Measurements from ENCODE around the gene DYRK4. TPM values are rescaled to one million over a fixed set of nuclear protein-coding genes. Genes with fewer than 3 reads are reported as not detected.
A peak's percentile ranks its signal among the peaks of the same experiment; 100 is the strongest.
"Not testable (repeated sequence)": the region's sequence is repeated elsewhere in the genome, so short reads cannot be mapped to it uniquely, and the experiment has no call there.

The DYRK4 gene
- 28.3 TPM for polyA plus RNA-seq (2013, experiment 1 of 2)
- polyA plus RNA-seq (2013, experiment 2 of 2) = 24.1 TPM

DNA sequence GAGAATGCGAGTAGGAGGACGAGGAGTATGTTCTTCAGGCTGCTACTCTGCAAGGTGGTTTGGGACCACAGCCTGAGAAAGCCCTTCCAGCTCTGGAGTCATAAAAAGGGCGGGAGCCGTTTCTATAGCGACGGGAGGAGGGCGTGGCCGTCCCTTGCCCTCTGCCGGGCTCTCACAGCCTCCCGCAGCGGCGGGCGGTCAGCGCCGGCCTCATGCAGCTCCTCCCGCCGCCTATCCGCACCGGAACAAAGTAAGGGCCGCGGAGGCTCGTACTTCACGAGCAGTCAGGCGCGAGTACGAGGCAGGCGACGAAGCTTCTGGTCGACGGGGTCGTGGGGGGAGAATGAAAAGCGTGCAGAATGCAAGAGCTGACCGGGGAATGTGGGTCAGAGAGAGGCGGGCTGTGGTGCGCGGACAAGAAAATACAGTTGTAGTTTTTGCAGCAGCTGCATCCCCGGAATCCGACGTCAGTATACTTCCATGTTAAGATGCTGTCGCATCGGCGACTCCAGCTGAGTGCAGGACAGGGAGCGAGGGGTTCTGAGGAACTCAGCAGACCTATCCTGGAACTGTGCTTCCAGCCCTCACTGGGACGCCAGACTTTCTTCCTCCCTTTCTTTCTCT lies at the start of gene DYRK4:
Gene DYRK4, plus strand, starts transcription at position 175 of the 624 bp plus-strand sequence. Its CDS starts 38 bp downstream, at position 213.
- peak within 1 kb of the TSS; percentile 60 for H2BK15ac ChIP-seq (ENCODE audit: low read length)
- no peaks in the 10 kb centered on the region for H3K79me1 ChIP-seq (ENCODE audit: low read depth, low read length)
- H3K4me1 ChIP-seq (ENCODE audit: control insufficient read depth in 2 of 2, insufficient read depth in 1 of 2, low read depth in 1 of 2, low read length in 2 of 2) = peaks cover 6 to 10% of the 10 kb centered on the region in 2 donors
- peaks cover 0 to 8% of the 10 kb centered on the region in 2 donors for H3K9me3 ChIP-seq (replicated peaks in 1 of 2; ENCODE audit: control insufficient read depth in 2 of 2, insufficient read depth in 1 of 2, low read depth in 1 of 2, low read length in 2 of 2)
- peaks cover 0 to 2% (median 0%) of the 10 kb centered on the region in 3 experiments for H3K27me3 ChIP-seq (ENCODE audit: control insufficient read depth in 3 of 3, insufficient read depth in 3 of 3, low read depth in 1 of 3, low read length in 3 of 3)
- peak within 1 kb of the TSS in 1 of 2 donors; percentile 31 for H3K4me3 ChIP-seq (ENCODE audit: low read length in 2 of 2)
- H2BK120ac ChIP-seq (ENCODE audit: low read depth, low read length) = peak within 1 kb of the TSS; percentile 10
- H3K4ac ChIP-seq (ENCODE audit: low read length) = no peak within 1 kb of the TSS
- peak within 1 kb of the TSS; percentile 87 for H3K18ac ChIP-seq (ENCODE audit: low read length)
- H4K8ac ChIP-seq (ENCODE audit: low read depth, low read length) = peak within 1 kb of the TSS; percentile 75
- H2BK12ac ChIP-seq (ENCODE audit: low read length) = peak within 1 kb of the TSS; percentile 51
- no peak within 1 kb of the TSS for H4K91ac ChIP-seq (ENCODE audit: low read depth, low read length, poor library complexity)
- peak within 1 kb of the TSS; percentile 14 for H3K9ac ChIP-seq (ENCODE audit: low read depth, low read length, poor library complexity)
- WGBS, 2 donors (ENCODE audit: extremely low coverage in 2 of 2, insufficient read length in 2 of 2, insufficient replicate concordance in 1 of 2) = no CpG with 5 or more reads among the region's 44 CpGs
- H3K4me2 ChIP-seq (ENCODE audit: insufficient read depth, low read length, poor library complexity, severe bottlenecking) = peak within 1 kb of the TSS; percentile 41
- no peak within 1 kb of the TSS for H2BK5ac ChIP-seq (ENCODE audit: low read length)
- peaks cover 4 to 46% of the 10 kb centered on the region in 2 donors for H3K36me3 ChIP-seq (replicated peaks in 1 of 2; ENCODE audit: control insufficient read depth in 2 of 2, insufficient read depth in 2 of 2, low read length in 2 of 2)
- no peak within 1 kb of the TSS for H3K23ac ChIP-seq (ENCODE audit: low read depth, low read length, poor library complexity)
- H2AFZ ChIP-seq (ENCODE audit: low read length) = peak within 1 kb of the TSS; percentile 82
- DNase-seq (ENCODE audit: low spot score) = peak; percentile 89
- H2AK5ac ChIP-seq (ENCODE audit: low read depth, low read length) = no peak within 1 kb of the TSS
- H3K27ac ChIP-seq (replicated peaks; ENCODE audit: low read length) = peak within 1 kb of the TSS; percentile 63
- peak within 1 kb of the TSS; percentile 49 for H3K14ac ChIP-seq (ENCODE audit: low read length)

DNA sequence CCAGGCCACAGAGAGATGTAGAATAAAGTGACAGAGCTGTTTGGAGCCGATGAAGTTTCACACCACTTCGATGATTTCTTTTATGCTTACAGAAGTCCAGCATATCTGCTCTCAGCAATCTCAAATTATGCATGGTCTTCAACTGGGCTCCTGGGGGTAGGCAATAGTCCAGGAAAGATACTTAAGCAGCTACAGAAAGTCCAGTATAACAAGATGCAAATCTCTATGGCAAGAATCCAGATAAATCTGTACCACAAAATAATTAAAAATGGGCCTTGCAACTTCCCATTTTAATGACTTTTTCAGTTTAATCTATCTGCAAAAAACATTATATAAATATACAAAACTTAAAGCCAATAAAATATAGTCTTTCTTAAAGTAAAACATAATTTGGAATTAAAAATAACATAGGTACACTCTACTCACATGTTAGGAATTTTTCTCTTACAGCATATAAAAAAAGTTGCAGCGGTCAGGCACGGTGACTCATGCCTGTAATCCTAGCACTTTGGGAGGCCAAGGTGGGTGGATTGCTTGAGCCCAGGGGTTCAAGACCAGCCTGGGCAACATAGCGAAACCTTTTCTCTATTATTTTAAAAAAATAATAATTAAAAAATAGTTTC lies 43.8 kb upstream of the DYRK4 start:
- Histone ChIP-seq H3K4ac (ENCODE audit: low read length) (no peak overlapping the region), H2AFZ (ENCODE audit: low read length) (no peak overlapping the region), H2BK12ac (ENCODE audit: low read length) (no peak overlapping the region), H3K9ac (ENCODE audit: low read depth, low read length, poor library complexity) (no peak overlapping the region), H4K91ac (ENCODE audit: low read depth, low read length, poor library complexity) (no peak overlapping the region), H3K23ac (ENCODE audit: low read depth, low read length, poor library complexity) (no peak overlapping the region), H4K8ac (ENCODE audit: low read depth, low read length) (no peak overlapping the region), H2AK5ac (ENCODE audit: low read depth, low read length) (no peak overlapping the region), H2BK120ac (ENCODE audit: low read depth, low read length) (no peak overlapping the region), H3K4me2 (ENCODE audit: insufficient read depth, low read length, poor library complexity, severe bottlenecking) (no peak overlapping the region), H3K9me3 (replicated peaks in 1 of 2; ENCODE audit: control insufficient read depth in 2 of 2, insufficient read depth in 1 of 2, low read depth in 1 of 2, low read length in 2 of 2) (no peaks in the 10 kb centered on the region), H3K14ac (ENCODE audit: low read length) (no peak overlapping the region), H3K18ac (ENCODE audit: low read length) (no peak overlapping the region), H2BK15ac (ENCODE audit: low read length) (no peak overlapping the region), H3K4me1 (ENCODE audit: control insufficient read depth in 2 of 2, insufficient read depth in 1 of 2, low read depth in 1 of 2, low read length in 2 of 2) (no peaks in the 10 kb centered on the region), H3K36me3 (replicated peaks in 1 of 2; ENCODE audit: control insufficient read depth in 2 of 2, insufficient read depth in 2 of 2, low read length in 2 of 2) (peaks cover 2 to 54% of the 10 kb centered on the region in 2 donors), H3K4me3 (ENCODE audit: low read length in 2 of 2) (no peak overlapping the region), H3K79me1 (ENCODE audit: low read depth, low read length) (no peaks in the 10 kb centered on the region), H2BK5ac (ENCODE audit: low read length) (no peak overlapping the region), H3K27ac (replicated peaks; ENCODE audit: low read length) (no peak overlapping the region), H3K27me3 (ENCODE audit: control insufficient read depth in 3 of 3, insufficient read depth in 3 of 3, low read depth in 1 of 3, low read length in 3 of 3) (no peaks in the 10 kb centered on the region)
- DNase-seq (ENCODE audit: low spot score) = no peak
- WGBS, 2 donors (ENCODE audit: extremely low coverage in 2 of 2, insufficient read length in 2 of 2, insufficient replicate concordance in 1 of 2) = no CpG with 5 or more reads among the region's 5 CpGs

DNA sequence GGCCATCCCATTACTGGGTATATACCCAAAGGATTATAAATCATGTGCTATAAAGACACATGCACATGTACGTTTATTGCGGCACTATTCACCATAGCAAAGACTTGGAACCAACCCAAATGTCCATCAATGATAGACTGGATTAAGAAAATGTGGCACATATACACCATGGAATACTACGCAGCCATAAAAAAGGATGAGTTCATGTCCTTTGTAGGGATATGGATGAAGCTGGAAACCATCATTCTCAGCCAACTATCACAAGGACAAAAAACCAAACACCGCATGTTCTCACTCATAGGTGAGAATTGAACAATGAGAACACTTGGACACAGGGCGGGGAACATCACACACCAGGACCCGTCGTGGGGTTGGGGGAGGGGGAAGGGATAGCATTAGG lies 38.6 kb upstream of the DYRK4 start:
- H3K23ac ChIP-seq (ENCODE audit: low read depth, low read length, poor library complexity); H4K91ac ChIP-seq (ENCODE audit: low read depth, low read length, poor library complexity); H2BK5ac ChIP-seq (ENCODE audit: low read length); H2BK15ac ChIP-seq (ENCODE audit: low read length); H3K14ac ChIP-seq (ENCODE audit: low read length); H3K18ac ChIP-seq (ENCODE audit: low read length); H2BK12ac ChIP-seq (ENCODE audit: low read length); DNase-seq (ENCODE audit: low spot score); H3K79me1 ChIP-seq (ENCODE audit: low read depth, low read length); H3K4me1 ChIP-seq (ENCODE audit: control insufficient read depth in 2 of 2, insufficient read depth in 1 of 2, low read depth in 1 of 2, low read length in 2 of 2); H3K4me2 ChIP-seq (ENCODE audit: insufficient read depth, low read length, poor library complexity, severe bottlenecking); H3K9ac ChIP-seq (ENCODE audit: low read depth, low read length, poor library complexity); H2AFZ ChIP-seq (ENCODE audit: low read length); H3K9me3 ChIP-seq (replicated peaks in 1 of 2; ENCODE audit: control insufficient read depth in 2 of 2, insufficient read depth in 1 of 2, low read depth in 1 of 2, low read length in 2 of 2); H3K4me3 ChIP-seq (ENCODE audit: low read length in 2 of 2); H2BK120ac ChIP-seq (ENCODE audit: low read depth, low read length); H4K8ac ChIP-seq (ENCODE audit: low read depth, low read length); H3K4ac ChIP-seq (ENCODE audit: low read length); H3K27ac ChIP-seq (replicated peaks; ENCODE audit: low read length); H2AK5ac ChIP-seq (ENCODE audit: low read depth, low read length); H3K27me3 ChIP-seq (ENCODE audit: control insufficient read depth in 3 of 3, insufficient read depth in 3 of 3, low read depth in 1 of 3, low read length in 3 of 3): not testable (repeated sequence)
- no CpG with 5 or more reads among the region's 7 CpGs for WGBS, 2 donors (ENCODE audit: extremely low coverage in 2 of 2, insufficient read length in 2 of 2, insufficient replicate concordance in 1 of 2)
- H3K36me3 ChIP-seq (replicated peaks in 1 of 2; ENCODE audit: control insufficient read depth in 2 of 2, insufficient read depth in 2 of 2, low read length in 2 of 2) = peaks cover 0 to 67% of the 10 kb centered on the region in 2 donors

GRCh38 chr12:4526923-4527546 lies 35.0 kb upstream of the DYRK4 start:
- Histone ChIP-seq H3K23ac (ENCODE audit: low read depth, low read length, poor library complexity) (no peak overlapping the region), H3K14ac (ENCODE audit: low read length) (no peak overlapping the region), H4K91ac (ENCODE audit: low read depth, low read length, poor library complexity) (no peak overlapping the region), H2BK5ac (ENCODE audit: low read length) (no peak overlapping the region), H3K9me3 (replicated peaks in 1 of 2; ENCODE audit: control insufficient read depth in 2 of 2, insufficient read depth in 1 of 2, low read depth in 1 of 2, low read length in 2 of 2) (no peaks in the 10 kb centered on the region), H3K27me3 (ENCODE audit: control insufficient read depth in 3 of 3, insufficient read depth in 3 of 3, low read depth in 1 of 3, low read length in 3 of 3) (no peaks in the 10 kb centered on the region), H3K79me1 (ENCODE audit: low read depth, low read length) (no peaks in the 10 kb centered on the region), H3K4ac (ENCODE audit: low read length) (no peak overlapping the region), H2AFZ (ENCODE audit: low read length) (no peak overlapping the region), H3K18ac (ENCODE audit: low read length) (no peak overlapping the region), H2BK15ac (ENCODE audit: low read length) (no peak overlapping the region), H2AK5ac (ENCODE audit: low read depth, low read length) (no peak overlapping the region), H3K4me1 (ENCODE audit: control insufficient read depth in 2 of 2, insufficient read depth in 1 of 2, low read depth in 1 of 2, low read length in 2 of 2) (no peaks in the 10 kb centered on the region), H3K4me2 (ENCODE audit: insufficient read depth, low read length, poor library complexity, severe bottlenecking) (no peak overlapping the region), H3K27ac (replicated peaks; ENCODE audit: low read length) (no peak overlapping the region), H2BK12ac (ENCODE audit: low read length) (no peak overlapping the region), H3K36me3 (replicated peaks in 1 of 2; ENCODE audit: control insufficient read depth in 2 of 2, insufficient read depth in 2 of 2, low read length in 2 of 2) (peaks cover 0 to 78% of the 10 kb centered on the region in 2 donors), H3K4me3 (ENCODE audit: low read length in 2 of 2) (no peak overlapping the region), H4K8ac (ENCODE audit: low read depth, low read length) (no peak overlapping the region), H3K9ac (ENCODE audit: low read depth, low read length, poor library complexity) (no peak overlapping the region), H2BK120ac (ENCODE audit: low read depth, low read length) (no peak overlapping the region)
- WGBS, 2 donors (ENCODE audit: extremely low coverage in 2 of 2, insufficient read length in 2 of 2, insufficient replicate concordance in 1 of 2) = no CpG with 5 or more reads among the region's 2 CpGs
- no peak for DNase-seq (ENCODE audit: low spot score)

Data from neuronal stem cell (in vitro differentiated cells).